ENCODE results near the gene TMTC2.
"Not testable (repeated sequence)": the region's sequence is repeated elsewhere in the genome, so short reads cannot be mapped to it uniquely, and the experiment has no call there.

The TMTC2 gene

DNA sequence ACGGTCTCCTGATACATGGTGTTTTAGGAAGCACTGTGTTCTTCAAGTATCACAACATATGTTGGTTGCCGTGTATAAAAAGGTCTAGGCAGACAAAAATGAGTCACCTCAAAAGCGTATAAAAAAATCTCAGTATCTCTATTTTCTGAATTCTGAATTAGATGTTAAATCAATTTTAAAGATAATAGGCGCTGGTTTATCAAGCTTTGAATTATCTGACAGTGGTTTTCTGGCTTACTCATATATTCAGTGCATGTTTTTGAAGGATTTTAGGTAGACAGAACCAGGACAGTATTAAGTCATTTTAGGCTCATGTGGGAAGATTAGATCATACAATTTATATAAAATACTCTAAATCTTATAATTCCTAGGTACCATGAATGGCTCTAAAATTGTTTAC, 110.8 kb downstream of the TMTC2 start:
- no peak for DNase-seq

DNA sequence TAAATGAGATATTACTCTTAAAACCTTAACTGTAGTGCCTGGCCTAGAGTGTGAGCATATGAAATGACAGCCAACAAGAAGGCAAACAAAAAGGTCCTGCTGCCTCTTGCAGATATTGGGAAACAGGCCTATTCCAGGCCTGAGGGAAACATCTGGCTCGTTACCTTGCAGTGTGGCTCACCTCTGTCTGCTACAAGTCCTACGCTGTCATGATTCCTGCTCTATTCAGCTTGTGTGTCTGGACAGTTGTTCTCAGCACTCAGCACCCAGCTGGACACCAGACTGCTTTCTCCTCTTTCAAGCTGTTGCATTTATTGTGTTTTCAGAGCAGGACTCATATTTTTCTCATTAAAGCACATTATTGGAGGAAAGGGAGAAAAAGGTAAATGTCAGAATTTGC, 113.5 kb downstream of the TMTC2 start:
- no peak for DNase-seq

DNA sequence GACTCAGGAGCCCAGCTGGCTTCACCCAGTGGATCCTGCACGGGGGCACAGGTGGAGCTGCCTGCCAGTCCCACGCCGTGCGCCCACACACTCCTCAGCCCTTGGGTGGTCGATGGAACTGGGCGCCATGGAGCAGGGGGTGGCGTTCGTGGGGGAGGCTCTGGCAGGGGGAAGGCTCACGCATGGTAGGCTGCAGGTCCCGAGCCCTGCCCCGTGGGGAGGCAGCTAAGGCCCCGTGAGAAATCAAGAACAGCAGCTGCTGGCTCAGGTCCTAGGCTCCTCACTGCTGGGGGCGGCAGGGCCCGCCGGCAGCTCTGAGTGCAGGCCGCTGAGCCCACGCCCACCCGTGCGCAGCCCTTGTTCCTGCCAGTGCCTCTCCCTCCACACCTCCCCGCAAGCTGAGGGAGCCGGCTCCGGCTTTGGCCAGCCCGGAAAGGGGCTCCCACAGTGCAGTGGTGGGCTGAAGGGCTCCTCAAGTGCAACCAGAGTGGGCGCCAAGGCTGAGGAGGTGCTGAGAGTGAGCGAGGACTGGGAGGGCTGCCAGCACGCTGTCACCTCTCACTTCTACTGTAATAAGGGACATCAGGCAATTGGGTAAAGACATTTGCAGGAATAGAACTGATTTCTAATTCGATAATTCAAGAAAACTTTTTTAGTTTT, 115.4 kb downstream of the TMTC2 start:
- no peak for DNase-seq

DNA sequence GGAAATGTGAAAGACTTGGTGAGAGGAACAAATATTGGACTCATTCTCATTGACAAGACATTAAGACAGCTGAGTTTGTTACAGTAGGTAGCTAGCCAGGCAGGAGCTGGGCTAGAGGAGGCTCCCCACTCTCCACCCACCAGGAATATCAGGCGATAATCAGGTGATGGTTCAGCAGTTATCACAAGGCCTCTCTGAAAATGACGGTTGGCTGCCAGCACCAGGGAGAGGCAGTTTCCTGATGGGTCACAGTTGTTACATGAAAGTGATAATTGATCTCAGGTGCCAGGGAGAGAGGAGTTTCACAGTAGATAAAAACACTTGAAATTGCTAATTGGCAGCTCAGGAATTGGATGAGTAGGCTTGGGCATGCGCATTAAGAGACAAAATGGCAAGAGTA, 116.5 kb downstream of the TMTC2 start:
- DNase-seq: no peak

DNA sequence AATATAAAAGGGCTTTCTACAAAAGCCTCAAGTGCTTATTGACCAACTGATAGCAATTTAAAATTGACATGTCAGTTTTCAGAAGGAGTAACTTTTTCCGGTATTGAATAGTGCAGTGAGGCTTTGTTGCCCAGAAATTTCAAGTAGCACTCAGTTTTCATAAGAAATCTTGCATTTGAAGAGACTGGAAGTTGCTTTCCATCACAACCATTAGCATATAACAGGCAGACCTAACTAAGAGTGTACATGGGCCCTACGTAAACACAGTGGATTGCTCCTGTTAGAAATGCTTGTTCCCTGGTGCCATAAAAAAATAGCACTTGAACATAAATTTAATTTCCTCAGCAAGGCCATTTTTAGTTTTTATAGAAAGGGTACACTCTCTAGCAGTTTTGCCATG, 117.9 kb downstream of the TMTC2 start:
- no peak for DNase-seq

DNA sequence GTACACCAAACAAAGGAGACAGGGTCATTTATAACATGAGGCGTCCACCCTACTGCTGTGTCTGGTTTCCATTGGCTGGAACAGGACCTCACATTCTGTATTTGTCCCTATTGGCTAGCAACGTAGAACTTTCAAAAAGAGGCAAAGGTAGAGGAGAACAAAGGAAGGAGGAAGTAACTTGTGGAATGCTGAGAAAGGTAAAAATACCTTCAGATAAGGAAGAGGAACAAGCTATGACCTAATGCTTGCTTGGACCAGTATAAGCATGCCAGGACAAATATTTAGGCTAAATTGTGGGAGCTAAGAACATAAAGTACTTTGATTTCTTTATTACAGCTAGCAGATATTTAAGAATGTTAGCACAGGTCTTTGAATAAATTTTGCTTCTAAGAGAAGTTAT, 118.3 kb downstream of the TMTC2 start:
- not testable (repeated sequence) for DNase-seq

DNA sequence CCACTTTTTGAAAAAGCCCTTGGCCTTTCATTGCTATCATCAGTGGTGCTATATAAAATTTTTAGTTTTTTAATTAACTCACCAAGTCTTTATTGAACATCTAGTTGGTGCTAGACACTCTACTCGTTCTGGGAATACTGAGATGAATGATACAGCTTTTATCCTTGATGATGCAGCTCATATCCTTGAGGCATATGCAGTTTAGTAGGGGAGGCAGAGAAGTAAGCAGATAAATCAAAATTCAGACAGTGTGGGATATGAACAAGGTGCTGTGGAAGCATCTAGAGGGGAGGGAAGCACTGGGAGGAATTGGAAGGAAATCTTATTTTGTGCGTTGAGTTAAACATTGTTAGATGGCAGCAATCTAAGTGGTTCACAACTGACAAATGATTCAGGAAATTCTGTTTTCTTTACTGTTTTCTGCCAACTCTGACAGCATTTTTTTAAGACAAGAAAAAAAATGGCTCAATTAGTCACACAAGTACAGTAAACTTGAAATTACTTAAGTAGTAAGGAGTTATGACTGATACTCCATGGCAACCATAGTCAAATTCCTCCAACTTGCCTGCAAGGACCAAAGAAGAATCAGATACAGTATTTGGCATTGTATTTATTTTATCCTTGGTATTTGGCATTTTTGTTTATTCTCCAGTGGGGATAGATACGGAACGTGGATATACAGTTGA, 119.2 kb downstream of the TMTC2 start:
- no peak for DNase-seq

DNA sequence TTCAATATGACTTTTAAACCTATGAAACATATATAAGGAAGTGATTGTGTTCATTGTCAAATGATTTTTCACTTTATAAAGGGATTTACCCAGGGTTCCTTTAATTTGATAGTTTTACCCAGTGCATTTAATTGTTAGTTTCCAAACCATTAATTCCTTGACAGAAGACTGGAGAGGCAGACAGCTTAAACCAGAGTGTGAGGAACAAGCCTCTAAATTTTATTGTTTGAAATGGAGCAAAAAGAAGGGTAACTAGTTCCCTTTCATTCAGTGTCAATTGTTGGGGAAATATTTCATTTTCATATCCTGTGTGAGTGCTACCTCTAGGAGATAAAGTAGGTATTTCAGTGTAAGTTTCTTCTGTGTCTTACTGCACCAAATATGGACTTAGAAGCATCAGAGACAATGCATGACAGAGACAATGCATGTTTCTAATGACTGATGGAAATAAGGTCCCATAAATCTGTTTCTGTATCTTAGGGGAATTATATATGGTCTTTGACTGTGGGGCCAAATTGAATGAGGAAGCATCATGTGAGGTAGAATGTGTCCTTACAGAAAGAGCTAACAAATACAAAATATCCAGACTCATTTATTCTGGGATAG, 120.5 kb downstream of the TMTC2 start:
- no peak for DNase-seq

DNA sequence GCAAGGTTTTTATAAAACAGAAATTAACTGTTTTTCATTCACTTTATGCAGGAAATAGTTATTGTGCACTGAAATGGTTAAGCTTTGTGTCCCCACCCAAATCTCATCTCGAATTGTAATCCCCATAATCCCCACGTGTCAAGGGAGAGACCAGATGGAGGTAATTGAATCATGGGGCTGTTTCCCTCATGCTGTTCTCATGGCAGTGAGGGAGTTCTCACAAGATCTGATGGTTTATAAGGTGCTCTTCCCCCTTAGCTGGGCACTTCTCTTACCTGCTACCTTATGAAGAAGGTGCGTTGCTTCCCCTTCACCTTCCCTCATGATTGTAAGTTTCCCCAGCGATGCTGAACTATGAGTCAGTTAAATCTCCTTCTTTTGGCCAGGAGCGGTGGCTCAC, 123.9 kb downstream of the TMTC2 start:
- no peak for DNase-seq

DNA sequence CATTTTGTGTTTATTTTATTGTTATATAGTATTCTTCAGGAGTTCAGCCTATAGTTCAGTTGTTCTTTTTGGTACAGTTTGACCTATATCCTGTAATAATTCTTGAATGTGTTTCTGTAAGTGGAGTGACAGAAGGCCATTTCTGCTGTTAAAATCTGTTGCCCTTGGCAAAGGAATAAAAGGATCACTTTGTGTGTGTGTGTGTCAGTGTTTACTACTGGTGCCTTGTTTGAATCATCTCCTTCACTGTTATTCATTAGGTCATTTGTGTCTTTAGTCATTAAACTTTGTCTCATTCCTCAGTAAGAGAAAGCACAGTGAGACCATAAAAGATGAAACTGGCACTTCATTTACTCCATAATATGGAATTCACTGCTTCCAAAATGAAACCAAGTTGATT, 130.7 kb downstream of the TMTC2 start:
- DNase-seq: no peak

DNA sequence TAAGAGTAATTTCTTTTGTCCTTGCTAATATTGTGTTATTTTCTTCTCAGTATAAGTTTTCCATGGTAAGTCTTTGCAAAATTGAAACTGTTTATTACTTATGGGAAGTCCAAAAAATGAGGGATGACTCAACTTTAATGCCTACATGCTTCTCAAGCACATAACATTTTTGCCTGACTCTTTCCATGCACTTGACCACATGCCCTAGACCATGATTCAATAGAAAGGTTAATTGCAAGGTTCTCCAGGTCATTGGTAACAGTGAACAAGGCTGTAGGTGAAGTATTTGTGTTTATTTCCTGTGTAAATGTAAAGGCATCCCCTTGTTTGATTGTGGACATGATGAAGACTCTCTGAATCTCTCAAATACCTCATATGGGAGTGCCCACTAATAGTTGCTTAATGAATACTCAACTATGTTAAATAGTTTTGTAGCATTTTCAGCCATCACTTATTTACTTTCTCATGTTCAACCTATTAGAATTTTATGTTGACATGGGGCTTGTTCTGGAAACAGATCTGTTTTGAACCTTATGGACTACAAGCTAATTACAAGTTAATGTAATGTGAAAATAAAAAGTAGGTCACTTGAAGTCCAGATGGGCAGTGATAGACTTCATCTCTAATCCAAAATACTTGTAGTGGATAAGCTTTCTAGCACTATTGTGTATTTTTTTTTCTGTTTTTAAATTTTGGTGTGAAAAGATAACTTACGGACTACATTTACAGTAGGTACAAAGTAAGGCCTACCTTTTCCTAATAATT, 131.7 kb downstream of the TMTC2 start:
- no peak for DNase-seq

DNA sequence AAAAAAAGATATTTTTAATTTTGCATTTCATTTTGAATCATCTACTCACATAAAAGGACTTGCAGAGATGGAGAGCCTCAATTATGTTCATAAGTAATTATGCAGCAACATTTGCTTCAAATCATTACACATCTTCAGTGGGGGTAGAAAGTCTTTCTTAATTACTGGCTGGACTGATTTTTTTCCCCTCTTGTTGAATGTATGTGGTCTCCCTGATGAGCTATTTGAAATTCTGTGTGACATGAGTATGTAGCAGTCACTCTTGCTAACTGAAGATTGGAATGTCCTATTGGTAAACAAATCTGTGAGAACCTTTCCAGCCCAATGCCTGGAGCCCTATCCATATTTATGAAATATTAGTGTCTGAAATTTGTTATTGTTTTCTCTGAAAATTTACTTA, 139.8 kb downstream of the TMTC2 start:
- DNase-seq: no peak

DNA sequence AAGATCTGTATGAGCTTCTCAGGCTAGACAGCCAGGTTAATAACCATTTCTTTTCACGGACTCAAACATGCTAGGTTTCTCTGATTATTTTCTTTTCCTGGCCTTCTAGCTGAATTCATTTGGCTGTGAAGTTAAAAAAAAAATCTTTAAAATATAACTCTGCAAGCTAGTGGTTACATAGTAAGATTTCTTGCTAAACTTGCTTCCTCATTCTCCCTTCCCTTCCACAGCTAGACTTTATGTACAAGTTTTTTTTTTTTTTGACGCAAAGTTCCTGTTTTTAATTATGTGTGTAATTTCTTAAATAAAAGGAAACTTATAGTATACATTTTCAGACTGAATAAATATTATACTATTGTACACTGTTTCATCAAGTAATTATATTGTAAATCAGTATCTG, 145.4 kb downstream of the TMTC2 start:
- DNase-seq: no peak

DNA sequence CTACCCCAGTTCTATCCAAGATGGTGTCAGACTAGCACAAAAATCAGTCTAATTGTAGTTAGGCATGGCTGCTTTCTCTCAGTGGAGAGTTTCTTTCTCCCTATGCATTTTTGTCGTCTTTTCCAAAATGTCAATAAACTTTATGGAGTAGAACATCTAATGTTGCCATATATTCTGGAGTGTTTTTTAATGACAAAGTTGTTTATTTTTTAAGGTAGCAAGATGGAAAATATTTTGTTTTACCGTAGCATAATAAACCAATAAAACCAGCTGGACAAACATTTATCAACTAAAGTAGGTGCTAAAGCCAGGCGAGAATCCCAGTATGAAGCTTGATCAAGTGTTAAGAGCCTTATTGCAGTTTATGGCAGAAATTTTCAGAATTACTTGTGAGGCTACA, 146.3 kb downstream of the TMTC2 start:
- no peak for DNase-seq

DNA sequence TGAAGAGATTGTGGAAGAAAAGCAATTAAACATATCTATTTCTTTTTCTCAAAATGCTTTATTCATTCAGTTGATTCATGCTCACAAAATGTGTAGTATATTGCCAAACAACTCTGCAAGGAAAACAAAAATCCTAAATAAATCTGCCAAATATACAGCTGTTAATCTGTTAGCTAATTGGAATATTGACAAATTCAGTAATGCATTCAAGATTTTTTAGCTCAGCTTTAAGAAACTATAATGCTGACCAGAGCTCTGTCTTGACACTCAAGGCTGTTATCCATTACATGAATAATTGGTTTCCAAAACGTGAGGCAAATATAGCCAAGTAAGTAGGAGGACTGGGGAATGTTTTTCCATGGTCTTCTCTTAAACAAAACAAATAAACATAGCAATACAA, 146.8 kb downstream of the TMTC2 start:
- no peak for DNase-seq

DNA sequence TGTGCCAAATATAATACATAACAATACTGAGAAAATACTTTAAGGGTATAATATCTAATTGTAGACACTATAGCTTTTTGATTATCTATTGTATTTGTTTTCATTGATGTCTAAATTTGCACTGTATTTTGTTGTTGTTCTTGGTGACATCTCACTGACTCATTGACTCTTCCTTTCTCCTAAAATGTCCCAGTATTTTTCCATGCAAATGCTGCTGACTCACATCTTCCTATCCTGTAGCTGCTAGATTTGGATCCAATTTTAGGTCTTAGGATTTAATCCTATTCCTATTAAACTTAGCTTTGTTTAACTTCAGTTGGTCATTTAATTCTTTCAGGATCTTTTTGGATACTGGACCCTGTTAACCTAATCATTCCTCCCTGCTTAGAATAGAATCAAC, 148.5 kb downstream of the TMTC2 start:
- DNase-seq: no peak

DNA sequence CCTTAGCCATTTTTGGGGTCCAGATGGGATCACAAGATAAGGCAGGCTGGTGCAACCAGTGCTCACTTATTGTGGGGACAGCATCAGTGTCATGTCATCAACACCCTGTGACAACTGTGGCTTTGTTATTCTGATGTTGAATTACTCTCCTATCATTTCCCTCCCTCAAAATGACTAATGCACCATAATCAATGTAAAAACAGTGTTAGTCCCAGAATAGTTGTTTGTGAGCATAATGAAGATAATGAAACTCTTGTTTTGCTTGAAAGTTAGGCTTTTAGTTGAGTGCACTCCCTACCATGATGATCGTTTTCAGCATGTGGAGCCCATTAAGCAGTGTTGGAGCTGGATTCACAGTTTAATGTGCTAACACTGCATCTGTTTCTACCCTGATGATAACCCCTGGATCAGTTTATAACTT, 151.4 kb downstream of the TMTC2 start:
- DNase-seq: no peak

DNA sequence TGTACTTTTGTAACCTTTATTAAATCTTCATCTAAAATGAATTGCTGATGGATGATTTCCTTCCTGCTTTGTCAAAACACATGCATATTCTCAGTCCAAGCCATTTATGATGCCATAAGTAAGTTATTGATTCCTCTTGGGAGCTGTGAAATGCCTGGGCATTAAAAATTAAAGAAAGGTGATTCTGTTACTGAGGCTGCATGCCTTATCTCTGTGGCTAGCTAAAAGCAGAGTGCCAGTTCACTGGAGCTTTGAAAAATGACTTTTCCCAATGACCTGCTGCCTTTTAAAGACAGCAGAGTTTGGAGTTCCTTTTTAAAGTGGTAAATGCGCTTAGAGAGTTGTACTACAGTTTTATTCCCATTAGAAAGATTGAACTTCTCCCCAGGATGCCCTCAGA, 152.1 kb downstream of the TMTC2 start:
- no peak for DNase-seq

DNA sequence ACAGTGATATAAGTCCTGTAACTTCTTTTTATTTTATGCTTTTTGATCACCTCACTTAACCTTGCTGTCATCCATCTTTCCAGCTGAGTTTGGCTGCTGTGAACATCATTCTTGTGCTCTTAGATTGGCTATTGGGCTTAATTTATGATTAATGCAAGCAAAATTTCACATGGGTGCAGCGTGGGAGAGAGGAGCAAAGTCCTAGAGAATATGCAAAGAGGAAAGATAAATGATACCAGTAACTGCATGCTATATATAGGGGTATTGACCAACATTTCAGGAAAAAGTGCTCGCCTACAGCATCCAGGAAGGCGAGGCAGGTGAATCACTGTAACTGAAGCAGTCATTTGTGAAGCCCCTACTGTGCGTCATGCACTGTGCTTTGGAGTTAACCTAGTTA, 153.1 kb downstream of the TMTC2 start:
- DNase-seq: no peak

DNA sequence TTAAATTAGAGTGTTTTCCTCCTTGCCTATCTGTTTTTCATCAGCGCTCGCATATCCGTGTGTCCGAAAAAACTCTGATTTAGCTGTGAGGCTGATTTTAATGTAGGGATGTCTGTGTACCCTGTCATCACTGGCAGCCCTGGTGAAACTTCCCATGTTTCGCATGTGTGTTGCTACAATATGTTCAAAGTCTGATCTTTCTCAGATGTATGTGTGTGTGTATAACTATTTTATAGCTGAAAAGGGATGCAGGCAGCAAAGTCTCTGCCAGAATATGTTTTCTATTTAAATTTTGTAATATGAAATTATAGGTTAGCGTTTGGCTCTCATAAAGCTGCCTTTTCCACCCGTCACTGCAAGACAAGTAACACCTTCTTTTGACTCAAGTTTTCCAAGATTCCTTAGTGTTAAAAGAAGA, 154.8 kb downstream of the TMTC2 start:
- DNase-seq: no peak

DNA sequence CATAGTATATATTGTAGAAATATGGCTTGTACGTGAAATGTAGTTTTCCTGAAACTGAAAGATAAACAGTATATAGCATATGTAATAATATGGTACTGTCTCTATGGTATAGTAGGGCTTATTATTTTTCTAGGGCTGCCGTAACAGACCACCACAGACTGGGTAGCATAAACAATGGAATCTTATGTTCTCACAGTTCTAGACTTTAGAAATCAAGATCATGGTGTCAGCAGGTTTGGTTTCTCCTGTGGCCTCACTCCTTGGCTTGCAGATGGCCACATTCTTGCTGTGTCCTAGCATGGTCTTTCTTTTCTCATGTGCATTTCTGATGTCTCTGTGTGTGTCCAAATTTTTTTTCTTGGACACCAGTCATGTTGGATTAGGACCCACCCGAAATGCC, 155.8 kb downstream of the TMTC2 start:
- no peak for DNase-seq

DNA sequence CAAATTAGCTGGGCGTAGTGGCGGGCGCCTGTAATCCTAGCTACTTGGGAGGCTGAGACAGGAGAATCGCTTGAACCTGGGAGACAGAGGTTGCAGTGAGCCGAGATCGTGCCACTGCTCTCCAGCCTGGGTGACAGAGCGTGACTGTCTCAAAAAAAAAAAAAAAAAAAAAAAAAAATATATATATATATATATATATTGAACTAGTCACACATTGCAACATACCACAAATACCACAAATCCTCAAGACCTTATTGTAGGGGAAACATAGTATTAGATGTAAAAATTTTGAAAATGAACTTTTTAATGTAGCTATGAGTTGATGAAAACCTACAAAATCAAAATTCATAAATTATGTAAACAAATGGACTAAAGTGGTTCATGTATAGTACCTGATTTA, 158.4 kb downstream of the TMTC2 start:
- not testable (repeated sequence) for DNase-seq

DNA sequence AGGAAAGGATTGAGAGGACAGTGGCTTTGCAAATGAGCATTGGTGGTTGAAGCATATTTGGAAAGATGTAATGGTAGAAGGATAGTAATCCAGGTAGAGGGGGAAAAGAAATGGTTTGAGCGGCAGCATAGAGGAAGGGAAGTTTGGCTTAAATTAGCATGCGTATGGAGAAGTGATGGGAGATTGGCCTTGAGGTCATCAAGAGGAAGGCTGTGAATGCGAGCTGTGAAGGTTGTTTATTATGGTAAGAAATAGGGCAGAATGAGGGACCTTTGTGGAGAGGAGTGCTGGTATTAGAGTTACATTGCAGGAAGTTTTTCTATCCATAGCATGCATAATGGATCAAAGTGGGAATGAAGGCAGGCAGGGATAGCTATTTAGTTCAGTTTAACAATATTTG, 162.1 kb downstream of the TMTC2 start:
- no peak for DNase-seq

DNA sequence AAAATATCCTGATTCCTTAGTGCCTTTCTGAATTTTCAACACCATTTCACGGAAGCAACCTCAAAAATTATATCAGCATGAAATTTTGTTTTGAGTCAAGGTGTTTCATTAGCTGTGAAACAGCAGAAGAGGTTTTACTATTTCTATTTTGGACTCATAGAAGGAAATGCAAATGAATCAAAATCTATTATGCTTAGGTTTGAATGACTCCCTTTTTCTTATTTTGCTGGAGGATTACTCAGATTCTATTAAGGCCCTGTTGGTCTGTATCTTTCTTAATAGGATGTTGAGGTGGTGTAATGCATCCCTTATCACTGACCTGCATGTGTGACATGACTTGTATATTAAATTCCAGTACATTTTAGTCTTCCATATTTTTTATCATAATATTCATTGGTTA, 165.8 kb downstream of the TMTC2 start:
- no peak for DNase-seq
